Right ventricle myocardium superior (tissue), 1 donor: ENCODE results near the gene WEE1. TPM values are rescaled to one million over a fixed set of nuclear protein-coding genes. Genes with fewer than 3 reads are reported as not detected.
"Not testable (repeated sequence)": the region's sequence is repeated elsewhere in the genome, so short reads cannot be mapped to it uniquely, and the experiment has no call there.

Experiments
- ATAC-seq: fragments of 200-7000 bp; cut with Tn5 transposase; one replicate; pipeline ENCODE4 v1.9.1; 2020; ENCODE audit warnings: mild to moderate bottlenecking; ENCODE audit not compliant: poor library complexity
- DNase-seq: peaks from one replicate; pipeline ENCODE4 v3.0.0-alpha.2; 2020
- intact Hi-C: fragments of 100-400 bp; cut with DNase I; formaldehyde crosslinking; loops from one replicate; pipeline ENCODE4 v1.11.2; 2022
- total RNA-seq: library from RNA; stranded (reverse); fragmentation: NEBNext Ultra II Directional; extraction: Animal tissue kit (Norgen Biotek cat#: 25700); gene quantifications from one replicate; pipeline ENCODE4 v1.2.1, GENCODE V29; 2021
- donor health status: DM: no; HTN: yes; CAD: no; lungs with severe emphysema.

Gene WEE1
- total RNA-seq, 1 donor from 2014 or later = 32.7 TPM

DNA sequence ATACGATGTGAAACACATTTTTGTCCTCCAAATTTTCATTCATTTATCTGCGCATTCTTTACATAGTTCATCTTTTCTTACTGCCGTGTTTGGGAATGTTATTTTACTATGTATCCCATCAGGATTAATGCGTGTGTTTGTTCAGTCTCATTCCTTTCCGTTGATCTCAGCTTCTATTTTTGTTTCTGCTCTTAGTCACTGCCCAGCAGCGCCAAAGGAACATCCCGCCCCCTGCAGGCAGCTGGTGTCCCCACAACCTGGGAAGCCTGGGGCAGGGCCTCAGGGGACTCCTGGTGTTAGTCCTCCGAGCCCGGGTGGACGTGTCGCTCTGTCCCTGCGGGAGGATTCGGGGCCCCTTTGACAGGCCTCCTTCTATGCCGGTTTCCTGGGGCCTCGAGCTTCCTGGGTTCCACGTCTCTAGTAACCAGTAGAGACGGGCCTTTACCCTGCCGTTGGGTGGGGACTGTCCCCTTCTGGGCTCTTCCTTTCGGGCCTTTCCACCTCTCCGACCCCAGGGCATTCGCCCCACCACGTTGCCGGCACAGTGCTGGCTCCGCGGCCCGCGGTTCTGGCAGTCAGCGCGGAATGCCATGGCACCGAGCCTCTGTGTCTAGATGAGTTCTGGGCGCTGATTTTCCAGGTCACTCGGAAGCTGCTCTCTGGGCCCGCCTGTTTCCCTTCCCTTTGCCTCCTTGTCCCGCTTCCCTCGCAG is 39.8 kb downstream of the WEE1 start:
- ATAC-seq (peak; percentile 92), DNase-seq (peak; percentile 95)
- intact Hi-C loops = loop anchor here (5.0 to 10.0 kb wide), 3 partner anchors 41 to 134 kb away; partner anchors contain the start of gene WEE1

- intact Hi-C loops = loop anchor here (5.0 to 10.0 kb wide), 3 partner anchors 42 to 133 kb away; partner anchors contain the start of gene WEE1
- peak; percentile 92 for DNase-seq
Measured at GRCh38 chr11:9613830-9614762, 40.6 kb downstream of the WEE1 start.

DNA sequence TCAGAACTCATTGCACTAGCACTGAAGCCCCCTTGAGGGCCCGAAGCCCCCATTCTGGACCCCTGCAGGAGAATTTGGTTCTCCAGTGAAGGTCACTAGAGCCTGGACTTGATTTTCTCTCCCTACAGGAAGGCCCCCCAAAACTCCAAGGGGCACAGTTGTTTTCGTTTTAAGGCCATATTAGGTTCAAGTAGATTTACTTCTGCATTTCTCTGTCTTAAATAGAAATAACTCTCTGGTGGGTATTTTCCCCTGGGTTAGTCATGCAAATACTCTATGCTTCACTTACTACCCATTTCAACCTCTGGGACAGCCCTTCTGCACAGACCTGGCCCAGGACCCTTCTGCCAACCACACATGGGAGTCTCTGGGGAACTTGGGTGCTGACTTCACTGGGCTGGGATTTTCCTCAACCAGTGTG is 41.6 kb downstream of the WEE1 start:
- ATAC-seq (no peak), DNase-seq (no peak)
- intact Hi-C loops = loop anchor here (5.0 to 10.0 kb wide), 2 partner anchors 47 to 80 kb away; partner anchors contain the start of gene SWAP70

More at GRCh38 chr11:9613830-9614762, 40.6 kb downstream of the WEE1 start:
- peak; percentile 94 for ATAC-seq

DNA sequence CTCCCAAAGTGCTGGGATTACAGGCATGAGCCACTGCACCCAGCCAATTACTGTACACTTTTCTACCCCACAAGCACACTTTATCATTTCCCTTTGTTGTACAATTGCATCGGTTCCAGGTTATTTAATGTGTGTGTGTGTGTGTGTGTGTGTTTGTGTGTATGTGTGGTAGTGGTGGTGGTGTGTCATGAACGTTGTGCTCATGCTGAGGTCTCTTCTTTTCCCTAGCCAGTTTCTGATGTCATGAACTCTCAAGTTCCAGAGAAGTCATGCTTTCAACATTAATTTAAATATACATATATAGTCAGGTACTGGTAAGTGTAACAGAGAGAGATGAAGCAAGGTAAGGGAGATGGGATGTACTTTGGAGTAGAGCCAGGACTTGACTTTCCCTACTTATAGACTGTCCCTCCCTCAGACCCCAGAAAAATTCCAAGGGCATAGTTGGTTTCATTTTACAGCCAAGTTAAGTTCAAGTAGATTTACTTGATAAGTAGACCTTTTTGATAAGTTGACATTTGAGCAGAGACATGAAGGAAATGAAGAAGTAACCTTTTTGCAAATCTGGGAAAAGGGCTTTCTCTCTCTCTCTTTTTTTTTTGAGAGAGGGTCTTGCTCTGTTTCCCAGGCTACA is 42.7 kb downstream of the WEE1 start:
- intact Hi-C loops = loop anchor here (5.0 to 10.0 kb wide), 2 partner anchors 46 to 81 kb away; partner anchors contain the start of gene SWAP70
- DNase-seq (no peak), ATAC-seq (no peak)

DNA sequence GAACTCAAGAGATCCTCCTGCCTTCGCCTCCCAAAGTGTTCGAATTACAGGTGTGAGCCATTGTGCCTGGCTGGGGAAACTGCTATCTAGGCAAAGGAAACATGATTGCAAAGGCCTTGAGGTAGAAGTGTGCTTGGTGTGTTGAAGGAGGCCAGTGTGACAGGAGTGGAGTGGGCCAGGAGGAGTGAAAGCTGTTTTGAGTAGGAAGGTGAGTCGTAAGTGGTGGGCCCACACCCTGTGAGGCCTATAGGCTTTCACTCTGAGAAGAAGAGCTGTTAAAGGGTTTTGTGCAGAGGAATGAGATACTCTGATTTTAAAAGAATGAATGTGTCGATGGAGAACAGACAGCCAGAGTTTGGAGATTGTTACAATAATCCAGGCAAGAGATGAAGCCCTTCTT is 43.4 kb downstream of the WEE1 start:
- intact Hi-C loops = loop anchor here (5.0 to 10.0 kb wide), 2 partner anchors 45 to 82 kb away; partner anchors contain the start of gene SWAP70
- ATAC-seq (no peak), DNase-seq (no peak)

DNA sequence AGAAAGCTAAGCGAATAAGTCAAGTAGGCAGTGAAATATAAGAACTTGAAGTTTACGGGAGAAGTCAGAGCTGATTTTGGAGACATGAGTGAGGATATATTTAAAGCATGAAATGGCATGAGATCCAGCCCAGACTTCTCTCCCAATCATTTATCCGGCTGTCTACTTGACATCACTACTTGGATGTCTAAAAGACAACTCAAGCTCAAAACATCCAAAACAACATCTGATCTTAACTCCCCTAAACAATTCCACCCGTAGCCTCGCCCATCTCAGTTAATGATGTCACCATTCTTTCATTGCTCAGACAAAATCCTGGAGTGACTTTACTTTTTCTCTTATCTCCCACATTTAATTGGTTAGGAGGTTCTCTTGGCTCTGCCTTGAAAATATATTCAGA is 44.5 kb downstream of the WEE1 start:
- intact Hi-C loops = loop anchor here (5.0 to 10.0 kb wide), 2 partner anchors 44 to 83 kb away; partner anchors contain the start of gene SWAP70
- no peak for ATAC-seq

DNA sequence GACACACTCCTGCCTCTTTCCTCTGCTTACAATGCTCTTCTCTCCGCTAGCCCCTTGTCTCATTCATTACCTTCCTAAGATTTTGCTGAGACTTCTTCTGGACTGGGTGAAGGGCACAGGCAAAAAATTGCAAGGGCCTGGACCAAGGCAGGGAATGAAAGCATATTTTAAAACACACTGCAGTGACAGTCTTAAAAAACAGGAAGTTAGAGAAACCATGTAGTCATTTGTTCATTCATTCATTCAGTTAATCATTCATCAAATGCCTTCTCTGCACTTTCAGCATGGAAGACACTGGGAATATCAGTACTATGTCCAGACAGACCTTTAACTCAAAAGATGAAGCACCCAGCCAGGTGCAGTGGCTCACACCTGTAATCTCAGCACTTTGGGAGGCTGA is 45.5 kb downstream of the WEE1 start:
- intact Hi-C loops = loop anchor here (5.0 to 10.0 kb wide), 2 partner anchors 43 to 84 kb away; partner anchors contain the start of gene SWAP70
- no peak for ATAC-seq
- no peak for DNase-seq

More for the DNA sequence above, 44.5 kb downstream of the WEE1 start:
- DNase-seq = no peak

DNA sequence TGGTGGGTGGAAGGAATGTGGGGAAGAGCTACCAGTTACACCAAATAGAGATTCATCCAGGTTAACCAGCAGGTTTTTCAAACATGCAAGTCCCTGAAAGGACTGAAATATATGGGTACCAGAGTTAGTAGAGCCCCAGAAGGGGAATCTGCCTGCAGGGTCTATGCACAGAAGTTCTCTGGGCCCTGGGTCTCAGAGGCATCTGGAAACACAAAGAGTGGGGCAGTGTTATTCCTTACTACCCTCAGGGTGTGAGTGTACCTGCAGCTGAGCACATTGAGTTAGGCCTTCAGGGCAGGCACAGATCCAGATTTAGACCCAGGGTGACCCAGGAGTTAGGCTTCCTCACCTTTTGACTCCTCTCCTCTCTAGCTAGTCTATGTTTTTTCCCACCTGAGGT is 46.5 kb downstream of the WEE1 start:
- intact Hi-C loops = loop anchor here (5.0 to 10.0 kb wide), 2 partner anchors 42 to 85 kb away; partner anchors contain the start of gene SWAP70
- ATAC-seq (no peak), DNase-seq (no peak)

DNA sequence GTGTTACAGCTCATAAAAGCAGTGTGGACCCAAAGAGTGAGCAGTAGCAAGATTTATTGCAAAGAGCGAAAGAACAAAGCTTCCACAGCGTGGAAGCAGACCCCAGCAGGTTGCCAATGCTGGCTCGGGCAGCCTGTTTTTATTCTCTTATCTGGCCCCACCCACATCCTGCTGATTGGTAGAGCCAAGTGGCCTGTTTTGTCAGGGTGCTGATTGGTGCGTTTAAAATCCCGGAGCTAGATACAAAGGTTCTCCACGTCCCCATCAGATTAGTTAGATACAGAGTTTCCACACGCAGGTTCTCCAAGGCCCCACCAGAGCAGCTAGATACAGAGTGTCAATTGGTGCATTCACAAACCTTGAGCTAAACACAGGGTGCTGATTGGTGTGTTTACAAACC is 48.9 kb downstream of the WEE1 start:
- ATAC-seq = not testable (repeated sequence)

GRCh38 chr11:9623053-9623452 is 49.6 kb downstream of the WEE1 start:
- ATAC-seq, DNase-seq, intact Hi-C loops: not testable (repeated sequence)

More for the DNA sequence above, 48.9 kb downstream of the WEE1 start:
- intact Hi-C loops, DNase-seq: not testable (repeated sequence)

- intact Hi-C loops = no loop called here
- DNase-seq (no peak), ATAC-seq (no peak)
Measured at GRCh38 chr11:9624448-9624847, 51.0 kb downstream of the WEE1 start.

DNA sequence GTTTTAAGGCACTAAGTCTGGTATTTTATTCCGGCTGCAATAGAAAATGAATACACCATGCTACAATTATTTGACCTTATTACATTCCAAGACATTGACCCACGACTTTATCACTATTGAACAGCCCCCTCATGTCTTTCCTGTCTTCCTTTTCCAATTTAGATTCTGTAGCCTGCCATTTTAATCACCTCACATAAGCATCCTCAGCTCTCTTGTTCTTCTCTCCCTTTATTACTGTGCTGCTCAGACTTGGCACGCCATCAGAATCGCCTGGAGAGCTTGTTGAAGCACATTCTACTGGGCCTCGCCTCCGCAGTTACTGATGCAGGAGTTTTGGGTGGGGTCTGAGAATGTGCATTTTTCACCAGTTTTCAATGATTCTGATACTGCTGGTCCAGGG is 51.7 kb downstream of the WEE1 start:
- DNase-seq = no peak
- no peak for ATAC-seq
- intact Hi-C loops = no loop called here

DNA sequence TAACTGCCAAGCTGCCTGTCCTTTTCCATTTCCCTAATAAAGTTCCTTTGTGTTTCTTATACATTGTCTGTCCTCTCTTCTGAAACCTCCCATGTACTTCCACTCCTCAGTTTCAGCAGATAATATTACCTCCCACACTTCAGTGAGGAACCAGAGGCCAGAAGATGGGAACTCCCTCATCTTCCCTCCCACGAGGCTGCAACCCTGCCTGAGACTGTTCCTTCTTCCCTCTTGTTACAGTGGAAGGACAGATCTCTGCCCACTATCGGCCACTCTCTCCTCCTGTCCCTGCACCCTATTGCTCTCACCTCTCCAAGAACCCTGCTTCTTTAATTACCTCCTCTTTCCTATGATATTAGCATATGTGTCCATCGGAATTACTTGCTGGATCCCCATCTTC is 52.3 kb downstream of the WEE1 start:
- intact Hi-C loops = no loop called here
- DNase-seq (no peak), ATAC-seq (no peak)

- intact Hi-C loops = no loop called here
- ATAC-seq (no peak), DNase-seq (no peak)
Measured at GRCh38 chr11:9626496-9627394, 53.3 kb downstream of the WEE1 start.

GRCh38 chr11:9629064-9629463 is 55.6 kb downstream of the WEE1 start:
- ATAC-seq (no peak), DNase-seq (no peak)
- intact Hi-C loops = no loop called here

DNA sequence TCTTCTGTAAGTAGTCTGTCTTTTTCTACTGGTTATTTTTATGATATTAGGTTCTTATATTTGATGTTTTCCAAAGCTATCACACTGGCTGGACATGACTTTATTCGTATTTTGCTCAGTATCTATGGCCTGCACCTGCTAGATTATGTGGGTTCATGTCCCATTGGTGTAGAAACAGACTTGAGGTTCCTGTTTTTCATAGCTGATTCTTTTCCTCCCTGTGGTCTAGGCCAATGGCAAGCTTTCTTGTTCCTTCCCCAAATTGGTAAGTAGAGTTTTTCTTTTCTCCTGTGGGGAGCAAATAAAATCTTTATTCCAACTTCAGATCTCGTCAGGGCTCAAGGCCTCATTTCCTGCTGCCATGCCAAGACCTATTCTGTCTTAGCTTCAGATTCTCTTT is 60.2 kb downstream of the WEE1 start:
- DNase-seq (no peak), ATAC-seq (no peak)
- intact Hi-C loops = no loop called here

- intact Hi-C loops = no loop called here
- DNase-seq (no peak), ATAC-seq (no peak)
Measured at GRCh38 chr11:9636691-9637090, 63.2 kb downstream of the WEE1 start.

DNA sequence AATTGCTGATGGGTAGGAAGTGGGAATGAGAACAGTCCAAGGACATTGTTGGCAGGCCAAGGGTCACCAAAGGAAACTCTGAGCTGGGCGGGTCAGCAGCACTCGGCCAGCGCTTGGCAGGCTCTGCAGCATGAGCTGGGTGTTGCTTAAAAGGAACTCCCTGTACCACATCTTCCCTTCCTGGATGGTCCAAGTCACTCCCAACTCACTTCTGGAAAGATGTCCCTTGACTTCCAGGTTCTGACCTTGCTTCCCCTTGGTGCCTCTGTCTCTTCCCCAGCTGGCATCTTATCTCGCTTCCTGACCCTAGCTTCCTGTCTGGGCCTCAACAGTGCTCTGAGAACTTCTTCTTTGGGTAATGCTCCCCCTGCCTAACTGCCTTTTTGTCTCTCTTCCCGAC is 65.6 kb downstream of the WEE1 start:
- intact Hi-C loops = no loop called here
- DNase-seq = peak; percentile 83
- peak; percentile 86 for ATAC-seq
